Thyroid gland (tissue), 4 donors: ENCODE data around the gene UFD1. TPM values are rescaled to one million over a fixed set of nuclear protein-coding genes. Genes with fewer than 3 reads are reported as not detected.

Source experiments
- DNase-seq, 2 donors: peaks; one replicate each; pipeline ENCODE4 v3.0.0-alpha.2; 2019
- H3K27ac ChIP-seq, 3 donors: fragments of 200-600 bp; sonication (generic); 1 replicate in 2 of 3; 2 replicates in 1 of 3; pipeline ENCODE4 v1.5.1; 2016 to 2019; ENCODE audit warnings: mild to moderate bottlenecking in 1 of 3, moderate library complexity in 1 of 3
- H3K27me3 ChIP-seq: fragments of 200-600 bp; sonication (generic); one replicate; pipeline ENCODE4 v1.5.1; 2019
- H3K36me3 ChIP-seq, 2 donors: fragments of 200-600 bp; sonication (generic); one replicate each; pipeline ENCODE4 v1.5.1; 2016 to 2019
- H3K4me1 ChIP-seq, 2 donors: fragments of 200-600 bp; sonication (generic); one replicate each; pipeline ENCODE4 v1.5.1; 2017 to 2019
- H3K4me3 ChIP-seq, 3 donors: fragments of 200-600 bp; sonication (generic); replicated peaks in 1 of 3; 1 replicate in 2 of 3; 2 replicates in 1 of 3; pipeline ENCODE4 v1.5.1; 2016; ENCODE audit warnings: mild to moderate bottlenecking in 1 of 3
- H3K9me3 ChIP-seq: fragments of 200-600 bp; sonication (generic); one replicate; pipeline ENCODE4 v1.5.1; 2017
- CTCF ChIP-seq, 6 experiments: fragments of 200-600 bp in 3 of 6; fragments of 450-650 bp in 3 of 6; sonication (generic) in 3 of 6; IDR thresholded peaks; one replicate each; pipeline ENCODE4 v1.5.1; 2016 to 2019; ENCODE audit warnings: antibody characterized with exemption in 6 of 6, mild to moderate bottlenecking in 2 of 6, inconsistent platforms in 1 of 6, moderate library complexity in 1 of 6
- POLR2A ChIP-seq, 2 donors: fragments of 450-650 bp; IDR thresholded peaks; one replicate each; pipeline ENCODE4 v1.6.1; 2017; ENCODE audit warnings: antibody characterized with exemption in 2 of 2, mild to moderate bottlenecking in 2 of 2, moderate library complexity in 1 of 2
- WGBS, 2 donors: methylation state at CpG; one replicate each; pipeline ENCODE4 v1.1.5; 2017; 5-methylcytosine and 5-hydroxymethylcytosine counted together
- intact Hi-C: fragments of 100-400 bp; cut with DNase I; formaldehyde crosslinking; loops from one replicate; pipeline ENCODE4 v1.15.1; 2023
- total RNA-seq, 4 donors: library from RNA; depleted of rRNA; stranded (reverse); fragments of >200 nt; gene quantifications; one replicate each; pipeline ENCODE4 v1.2.3, GENCODE V29; 2016

The UFD1 gene
- total RNA-seq, 4 donors from 2014 or later = 29.3 to 52.7 (median 44.2) TPM

GRCh38 chr22:19494676-19495173 is 15.7 kb upstream of the UFD1 start:
- intact Hi-C loops = loop anchor here (5.0 kb wide), 1 partner anchor 138 kb away; no protein-coding TSS in a partner anchor
- WGBS, 2 donors = 93 to 99% methylated on average over 6 of the region's 6 CpGs

GRCh38 chr22:19494001-19494560 is 15.1 kb upstream of the UFD1 start:
- no peaks in the 10 kb centered on the region for H3K9me3 ChIP-seq
- intact Hi-C loops = no loop called here
- 93 to 98% methylated on average over 7 to 8 of the region's 8 CpGs for WGBS, 2 donors
- H3K27me3 ChIP-seq = no peaks in the 10 kb centered on the region
- H3K36me3 ChIP-seq = no peaks in the 10 kb centered on the region
- no peak overlapping the region for H3K4me3 ChIP-seq
- DNase-seq = no peak
- no peaks in the 10 kb centered on the region for H3K4me1 ChIP-seq
- TF ChIP-seq CTCF (IDR thresholded peaks at IDR 0.05) = no peak
- TF ChIP-seq POLR2A (IDR thresholded peaks at IDR 0.05) = no peak
- no peak overlapping the region for H3K27ac ChIP-seq

More at GRCh38 chr22:19494676-19495173, 15.7 kb upstream of the UFD1 start:
- no peaks in the 10 kb centered on the region for H3K4me1 ChIP-seq
- no peaks in the 10 kb centered on the region for H3K9me3 ChIP-seq
- H3K4me3 ChIP-seq = no peak overlapping the region
- TF ChIP-seq CTCF (IDR thresholded peaks at IDR 0.05) = no peak
- no peak for TF ChIP-seq POLR2A (IDR thresholded peaks at IDR 0.05)
- no peaks in the 10 kb centered on the region for H3K36me3 ChIP-seq
- DNase-seq = no peak
- H3K27me3 ChIP-seq = no peaks in the 10 kb centered on the region
- no peak overlapping the region for H3K27ac ChIP-seq

GRCh38 chr22:19492504-19493174 is 13.6 kb upstream of the UFD1 start:
- H3K4me3 ChIP-seq = no peak overlapping the region
- H3K27ac ChIP-seq = no peak overlapping the region
- intact Hi-C loops = no loop called here
- no peaks in the 10 kb centered on the region for H3K27me3 ChIP-seq
- no peak for TF ChIP-seq POLR2A (IDR thresholded peaks at IDR 0.05)
- TF ChIP-seq CTCF (IDR thresholded peaks at IDR 0.05) = no peak
- H3K36me3 ChIP-seq = no peaks in the 10 kb centered on the region
- DNase-seq = no peak
- H3K9me3 ChIP-seq = no peaks in the 10 kb centered on the region
- H3K4me1 ChIP-seq = no peaks in the 10 kb centered on the region
- 90 to 92% methylated on average over 6 of the region's 6 CpGs for WGBS, 2 donors

- Histone ChIP-seq H3K4me3 (no peak overlapping the region), H3K9me3 (no peaks in the 10 kb centered on the region), H3K36me3 (no peaks in the 10 kb centered on the region), H3K27me3 (no peaks in the 10 kb centered on the region), H3K27ac (no peak overlapping the region), H3K4me1 (no peaks in the 10 kb centered on the region)
- TF ChIP-seq POLR2A (IDR thresholded peaks at IDR 0.05) (no peak), CTCF (IDR thresholded peaks at IDR 0.05) (no peak)
- DNase-seq = no peak
- 93 to 96% methylated on average over 5 of the region's 5 CpGs for WGBS, 2 donors
- intact Hi-C loops = no loop called here
Measured at GRCh38 chr22:19490628-19491230, 11.7 kb upstream of the UFD1 start.
